ENCODE measurements around the gene KPNA3. TPM values are rescaled to one million over a fixed set of nuclear protein-coding genes. Genes with fewer than 3 reads are reported as not detected.

KPNA3 gene
- total and polyA plus RNA-seq, 2 experiments from 2014 or later, result 23.8 to 32.6 TPM

GRCh38 chr13:49670828-49671227, 121.7 kb downstream of the KPNA3 start:
- no peak for DNase-seq (ENCODE audit: low read depth in 1 of 2, low spot score in 1 of 2)
- Histone ChIP-seq H3K4me3 (no peak overlapping the region), H3K27me3 (no peaks in the 10 kb centered on the region), H3K4me1 (ENCODE audit: low read depth) (no peaks in the 10 kb centered on the region), H3K36me3 (peaks cover 8% of the 10 kb centered on the region), H3K9me3 (ENCODE audit: low read depth) (no peaks in the 10 kb centered on the region), H3K27ac (no peak overlapping the region)
- no peak for TF ChIP-seq CTCF (IDR thresholded peaks at IDR 0.05; ENCODE audit: low read depth, low read length)

- DNase-seq (ENCODE audit: low read depth in 1 of 2, low spot score in 1 of 2), result peak; percentile 60 to 75
- no peak overlapping the region for H3K27ac ChIP-seq
- TF ChIP-seq CTCF (IDR thresholded peaks at IDR 0.05; ENCODE audit: low read depth, low read length), result peak; percentile 70
- no peaks in the 10 kb centered on the region for H3K27me3 ChIP-seq
- no peak overlapping the region for H3K4me3 ChIP-seq
- no peaks in the 10 kb centered on the region for H3K9me3 ChIP-seq (ENCODE audit: low read depth)
- no peaks in the 10 kb centered on the region for H3K4me1 ChIP-seq (ENCODE audit: low read depth)
- peaks cover 8% of the 10 kb centered on the region for H3K36me3 ChIP-seq
Observed at GRCh38 chr13:49669735-49670309, 122.7 kb downstream of the KPNA3 start.

- Histone ChIP-seq H3K4me3 (no peak overlapping the region), H3K27me3 (no peaks in the 10 kb centered on the region)
- DNase-seq (ENCODE audit: low read depth in 1 of 2, low spot score in 1 of 2), result no peak
Observed at GRCh38 chr13:49667773-49668172, 124.7 kb downstream of the KPNA3 start.

DNA sequence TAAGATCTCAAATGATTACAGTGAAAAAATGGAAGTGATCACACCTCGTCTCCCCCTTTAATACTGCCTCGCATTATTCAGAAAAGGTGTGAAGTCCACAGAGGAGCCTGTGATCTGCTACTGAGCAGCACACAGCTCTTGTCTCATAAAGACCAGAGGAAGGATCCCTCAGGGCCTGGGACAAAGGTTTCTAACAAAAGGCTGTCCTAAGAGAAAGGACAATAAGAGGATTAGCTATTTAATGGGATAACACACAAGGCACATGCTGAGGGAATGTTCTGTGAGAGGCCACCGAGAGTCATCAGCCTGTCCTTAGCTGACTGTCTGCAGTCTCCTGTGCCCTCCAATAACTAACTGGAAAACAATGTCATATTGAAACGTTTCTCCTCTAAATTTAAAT, 127.9 kb downstream of the KPNA3 start:
- Histone ChIP-seq H3K27ac (no peak overlapping the region), H3K4me1 (ENCODE audit: low read depth) (no peaks in the 10 kb centered on the region), H3K36me3 (peaks cover 17% of the 10 kb centered on the region), H3K4me3 (no peak overlapping the region), H3K9me3 (ENCODE audit: low read depth) (no peaks in the 10 kb centered on the region), H3K27me3 (no peaks in the 10 kb centered on the region)
- TF ChIP-seq CTCF (IDR thresholded peaks at IDR 0.05; ENCODE audit: low read depth, low read length), result no peak
- no peak for DNase-seq (ENCODE audit: low read depth in 1 of 2, low spot score in 1 of 2)

More at GRCh38 chr13:49667773-49668172, 124.7 kb downstream of the KPNA3 start:
- no peak for TF ChIP-seq CTCF (IDR thresholded peaks at IDR 0.05; ENCODE audit: low read depth, low read length)
- Histone ChIP-seq H3K36me3 (peaks cover 8% of the 10 kb centered on the region), H3K9me3 (ENCODE audit: low read depth) (no peaks in the 10 kb centered on the region), H3K4me1 (ENCODE audit: low read depth) (no peaks in the 10 kb centered on the region), H3K27ac (no peak overlapping the region)

DNA sequence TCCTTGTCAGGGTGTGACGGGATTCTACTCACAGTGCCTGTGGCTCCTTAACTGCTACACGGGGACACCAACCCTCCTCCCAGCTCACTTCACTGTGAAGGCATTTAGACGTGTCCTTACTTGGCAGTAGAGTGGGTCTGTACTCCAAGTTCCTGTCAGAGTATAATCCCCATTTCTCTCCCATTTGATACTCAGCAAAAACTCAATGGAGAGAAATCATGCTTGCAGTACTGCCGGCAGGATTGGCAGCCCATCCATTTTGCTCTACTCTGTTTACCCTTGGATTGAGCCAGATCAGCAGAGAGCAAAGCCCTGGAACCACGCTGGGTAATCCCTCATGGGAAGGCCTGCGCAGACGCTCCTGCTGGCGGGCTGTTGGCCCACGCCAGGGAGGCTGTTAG, 135.2 kb downstream of the KPNA3 start:
- Histone ChIP-seq H3K9me3 (ENCODE audit: low read depth) (no peaks in the 10 kb centered on the region), H3K27ac (no peak overlapping the region), H3K4me1 (ENCODE audit: low read depth) (no peaks in the 10 kb centered on the region), H3K4me3 (no peak overlapping the region), H3K27me3 (no peaks in the 10 kb centered on the region), H3K36me3 (peaks cover 9% of the 10 kb centered on the region)
- TF ChIP-seq CTCF (IDR thresholded peaks at IDR 0.05; ENCODE audit: low read depth, low read length), result no peak
- no peak for DNase-seq (ENCODE audit: low read depth in 1 of 2, low spot score in 1 of 2)
